Ascending aorta (tissue), 2 donors: ENCODE results near the gene HACE1. TPM values are rescaled to one million over a fixed set of nuclear protein-coding genes. Genes with fewer than 3 reads are reported as not detected.
A peak's percentile ranks its signal among the peaks of the same experiment; 100 is the strongest.

ENCODE experiments used
- DNase-seq, 2 donors: peaks; one replicate each; pipeline ENCODE4 v3.0.0-alpha.2; 2019; ENCODE audit warnings: low spot score in 2 of 2
- H3K27ac ChIP-seq, 2 donors: fragments of 200-600 bp; sonication (generic); one replicate each; pipeline ENCODE4 v1.5.1; 2016 to 2017; ENCODE audit warnings: mild to moderate bottlenecking in 1 of 2
- H3K27me3 ChIP-seq: fragments of 200-600 bp; sonication (generic); one replicate; pipeline ENCODE4 v1.5.1; 2017
- H3K36me3 ChIP-seq, 2 donors: fragments of 200-600 bp; sonication (generic); one replicate each; pipeline ENCODE4 v1.5.1; 2016
- H3K4me1 ChIP-seq, 2 donors: fragments of 200-600 bp; sonication (generic); one replicate each; pipeline ENCODE4 v1.5.1; 2016 to 2017; ENCODE audit warnings: mild to moderate bottlenecking in 1 of 2
- H3K4me3 ChIP-seq, 2 donors: fragments of 200-600 bp; sonication (generic); one replicate each; pipeline ENCODE4 v1.5.1; 2016 to 2017; ENCODE audit warnings: mild to moderate bottlenecking in 1 of 2
- H3K9me3 ChIP-seq, 2 donors: fragments of 200-600 bp; sonication (generic); one replicate each; pipeline ENCODE4 v1.5.1; 2016
- CTCF ChIP-seq, 3 experiments: fragments of 200-600 bp in 2 of 3; fragments of 450-650 bp in 1 of 3; sonication (generic) in 2 of 3; IDR thresholded peaks; one replicate each; pipeline ENCODE4 v1.5.1; 2016 to 2019; ENCODE audit warnings: antibody characterized with exemption in 3 of 3, mild to moderate bottlenecking in 1 of 3, moderate library complexity in 1 of 3
- intact Hi-C: fragments of 100-400 bp; cut with DNase I; formaldehyde crosslinking; loops from one replicate; pipeline ENCODE4 v1.15.1; 2023
- total RNA-seq: library from RNA; depleted of rRNA; stranded (reverse); fragments of >200 nt; gene quantifications from one replicate; pipeline ENCODE4 v1.1.0, GENCODE V29; 2016

Gene HACE1
- total RNA-seq, 1 donor from 2014 or later: 7.7 TPM

- H3K27ac ChIP-seq: no peak overlapping the region
- intact Hi-C loops: no loop called here
- DNase-seq: no peak
- H3K4me3 ChIP-seq: no peak overlapping the region
- no peaks in the 10 kb centered on the region for H3K4me1 ChIP-seq
- peaks cover 0 to 4% of the 10 kb centered on the region in 2 donors for H3K9me3 ChIP-seq
- TF ChIP-seq CTCF (IDR thresholded peaks at IDR 0.05): peak in 2 of 3 experiments; percentile 16 to 39
- no peaks in the 10 kb centered on the region for H3K27me3 ChIP-seq
- no peaks in the 10 kb centered on the region for H3K36me3 ChIP-seq
These were observed 176.7 kb downstream of the HACE1 start for GRCh38 chr6:104682722-104683643.

GRCh38 chr6:104680539-104680938, 179.2 kb downstream of the HACE1 start:
- no peak for TF ChIP-seq CTCF (IDR thresholded peaks at IDR 0.05)
- no peak for DNase-seq
- intact Hi-C loops: no loop called here
- Histone ChIP-seq H3K9me3 (peaks cover 5 to 12% of the 10 kb centered on the region in 2 donors), H3K27ac (no peak overlapping the region), H3K36me3 (no peaks in the 10 kb centered on the region), H3K27me3 (no peaks in the 10 kb centered on the region), H3K4me3 (no peak overlapping the region), H3K4me1 (no peaks in the 10 kb centered on the region)

- H3K36me3 ChIP-seq: no peaks in the 10 kb centered on the region
- no peak overlapping the region for H3K4me3 ChIP-seq
- H3K4me1 ChIP-seq: no peaks in the 10 kb centered on the region
- TF ChIP-seq CTCF (IDR thresholded peaks at IDR 0.05): no peak
- no peak for DNase-seq
- peaks cover 7 to 12% of the 10 kb centered on the region in 2 donors for H3K9me3 ChIP-seq
- H3K27me3 ChIP-seq: no peaks in the 10 kb centered on the region
- intact Hi-C loops: no loop called here
- no peak overlapping the region for H3K27ac ChIP-seq
These were observed 179.7 kb downstream of the HACE1 start for GRCh38 chr6:104679971-104680370.

Other genes starting within 250 kb of the HACE1 start
- not detected for gene LIN28B, start 97.2 kb upstream of the HACE1 start, total RNA-seq